ENCODE measurements around the gene RNASE12.
"Not testable (repeated sequence)": the region's sequence is repeated elsewhere in the genome, so short reads cannot be mapped to it uniquely, and the experiment has no call there.

Gene RNASE12

DNA sequence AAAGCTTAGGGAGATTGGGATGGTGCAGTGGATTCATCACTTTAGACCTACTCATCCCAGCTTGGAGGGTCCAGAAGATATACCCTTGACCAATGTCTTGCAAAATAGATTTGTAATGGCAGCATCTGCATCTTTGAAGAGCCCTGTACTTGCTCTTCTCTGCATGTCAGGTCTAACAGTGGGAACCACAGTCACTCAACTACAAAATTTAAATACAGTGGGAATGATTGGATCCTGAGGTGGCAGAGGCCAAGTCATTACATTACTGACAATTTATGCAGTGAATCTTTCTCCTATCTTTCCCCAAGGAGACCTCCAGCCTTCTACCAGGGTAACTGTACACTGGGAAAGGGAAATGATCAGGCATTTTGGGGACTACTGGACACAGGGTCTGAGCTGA lies 22.1 kb downstream of the RNASE12 start:
- DNase-seq (ENCODE audit: extremely low spot score) = no peak
- TF ChIP-seq, protein P1, sequence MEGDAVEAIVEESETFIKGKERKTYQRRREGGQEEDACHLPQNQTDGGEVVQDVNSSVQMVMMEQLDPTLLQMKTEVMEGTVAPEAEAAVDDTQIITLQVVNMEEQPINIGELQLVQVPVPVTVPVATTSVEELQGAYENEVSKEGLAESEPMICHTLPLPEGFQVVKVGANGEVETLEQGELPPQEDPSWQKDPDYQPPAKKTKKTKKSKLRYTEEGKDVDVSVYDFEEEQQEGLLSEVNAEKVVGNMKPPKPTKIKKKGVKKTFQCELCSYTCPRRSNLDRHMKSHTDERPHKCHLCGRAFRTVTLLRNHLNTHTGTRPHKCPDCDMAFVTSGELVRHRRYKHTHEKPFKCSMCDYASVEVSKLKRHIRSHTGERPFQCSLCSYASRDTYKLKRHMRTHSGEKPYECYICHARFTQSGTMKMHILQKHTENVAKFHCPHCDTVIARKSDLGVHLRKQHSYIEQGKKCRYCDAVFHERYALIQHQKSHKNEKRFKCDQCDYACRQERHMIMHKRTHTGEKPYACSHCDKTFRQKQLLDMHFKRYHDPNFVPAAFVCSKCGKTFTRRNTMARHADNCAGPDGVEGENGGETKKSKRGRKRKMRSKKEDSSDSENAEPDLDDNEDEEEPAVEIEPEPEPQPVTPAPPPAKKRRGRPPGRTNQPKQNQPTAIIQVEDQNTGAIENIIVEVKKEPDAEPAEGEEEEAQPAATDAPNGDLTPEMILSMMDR (IDR thresholded peaks at IDR 0.05; ENCODE audit: control extremely low read depth, extremely low read depth, low read depth, missing control alignments) = no peak
- ChIA-PET CTCF (interaction anchor here (1.2 to 1.6 kb wide), 2 partner anchors 9 to 99 kb away, joined by 3 to 4 read pairs; partner anchors contain the start of gene RNASE9), POLR2A (no interaction called here)

DNA sequence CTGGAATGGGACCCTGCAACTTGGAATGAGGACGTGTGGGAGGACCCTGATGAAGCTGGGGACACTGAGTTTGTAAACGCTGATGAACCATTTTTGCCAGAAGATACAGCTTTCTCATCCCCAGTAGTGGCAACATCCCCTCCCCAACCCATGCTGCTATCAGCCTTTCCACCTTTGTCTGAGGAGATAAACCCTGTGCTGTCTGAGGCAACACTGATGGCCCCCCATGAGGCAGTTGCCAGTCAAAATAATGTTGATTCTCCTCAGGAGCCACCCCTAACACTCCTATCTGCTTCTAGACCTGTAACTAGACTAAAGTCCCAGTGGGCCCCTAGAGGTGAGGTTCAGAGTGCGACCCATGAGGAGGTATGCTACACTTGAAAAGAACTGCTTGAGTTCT lies 22.8 kb downstream of the RNASE12 start:
- CTCF ChIA-PET = interaction anchor here (1.6 to 1.8 kb wide), 2 partner anchors 8 to 20 kb away, joined by 4 to 5 read pairs; partner anchors contain the start of gene RNASE9
- TF ChIP-seq, protein P1 (IDR thresholded peaks at IDR 0.05; ENCODE audit: control extremely low read depth, extremely low read depth, low read depth, missing control alignments) = no peak
- POLR2A ChIA-PET = no interaction called here
- DNase-seq (ENCODE audit: extremely low spot score) = no peak

DNA sequence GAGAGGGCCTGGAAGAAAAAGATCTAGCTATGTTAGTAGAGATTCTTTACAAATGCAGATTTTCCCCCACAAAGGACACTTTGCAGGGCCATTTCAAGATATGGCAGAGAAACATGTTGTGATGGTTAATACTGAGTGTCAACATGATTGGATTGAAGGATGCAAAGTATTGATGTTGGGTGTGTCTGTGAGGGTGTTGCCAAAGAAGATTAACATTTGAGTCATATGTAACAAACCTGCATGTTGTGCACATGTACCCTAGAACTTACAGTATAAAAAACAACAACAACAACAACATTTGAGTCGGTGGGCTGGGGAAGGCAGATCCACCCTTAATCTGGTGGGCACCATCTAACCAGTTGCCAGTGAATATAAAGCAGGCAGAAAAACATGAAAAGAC lies 24.0 kb downstream of the RNASE12 start:
- POLR2A ChIA-PET; DNase-seq (ENCODE audit: extremely low spot score): not testable (repeated sequence)
- CTCF ChIA-PET = interaction anchor here (1.6 to 1.8 kb wide), 2 partner anchors 19 to 40 kb away, joined by 3 to 5 read pairs; no protein-coding TSS in a partner anchor

DNA sequence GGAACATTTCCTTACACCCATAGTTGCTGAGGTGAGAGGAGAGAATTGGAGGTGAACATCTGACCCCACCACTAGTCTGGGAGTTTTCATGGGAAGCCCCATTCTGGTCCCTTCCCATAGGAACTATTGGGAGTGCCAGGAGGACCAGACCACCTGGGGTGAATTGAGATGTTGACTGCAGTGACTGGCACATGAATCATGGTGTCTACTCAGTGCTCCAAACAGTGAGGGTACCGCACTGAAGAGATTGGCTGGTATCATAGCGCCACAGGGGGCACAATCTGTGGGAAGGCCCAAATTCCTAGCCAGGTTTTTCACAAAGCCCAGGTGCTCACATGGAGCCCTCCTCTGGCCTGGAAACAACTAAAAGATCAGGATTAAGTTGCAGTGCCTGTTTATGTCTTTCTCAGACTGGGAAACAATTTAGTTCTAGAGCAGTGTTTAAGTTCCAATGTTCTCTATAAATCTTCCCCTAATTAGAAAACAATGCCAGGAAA lies 26.6 kb downstream of the RNASE12 start:
- DNase-seq (ENCODE audit: extremely low spot score) = no peak
- POLR2A ChIA-PET = no interaction called here
- CTCF ChIA-PET = no interaction called here
- TF ChIP-seq, protein P1 (IDR thresholded peaks at IDR 0.05; ENCODE audit: control extremely low read depth, extremely low read depth, low read depth, missing control alignments) = no peak

DNA sequence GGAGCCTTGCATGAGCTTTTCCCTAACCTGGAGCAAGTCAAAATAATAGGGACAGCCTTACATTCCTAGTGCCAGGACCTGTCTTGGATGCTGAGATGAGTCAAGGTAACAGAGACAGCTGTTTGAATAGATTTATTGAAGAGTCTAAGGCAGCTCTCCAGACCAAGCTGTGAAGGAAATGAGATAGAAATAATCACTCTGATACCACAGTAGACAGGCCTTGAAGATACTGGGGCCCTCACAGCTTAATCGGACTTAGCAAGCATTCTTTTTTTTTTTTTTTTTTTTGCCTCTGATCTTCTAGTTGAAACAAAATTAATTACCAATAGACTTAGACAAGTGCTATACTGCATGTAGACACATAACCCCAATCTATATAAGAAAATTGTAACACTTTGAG lies 27.2 kb downstream of the RNASE12 start:
- ChIA-PET CTCF (no interaction called here), POLR2A (no interaction called here)
- DNase-seq (ENCODE audit: extremely low spot score) = no peak
- TF ChIP-seq, protein P1 (IDR thresholded peaks at IDR 0.05; ENCODE audit: control extremely low read depth, extremely low read depth, low read depth, missing control alignments) = no peak

DNA sequence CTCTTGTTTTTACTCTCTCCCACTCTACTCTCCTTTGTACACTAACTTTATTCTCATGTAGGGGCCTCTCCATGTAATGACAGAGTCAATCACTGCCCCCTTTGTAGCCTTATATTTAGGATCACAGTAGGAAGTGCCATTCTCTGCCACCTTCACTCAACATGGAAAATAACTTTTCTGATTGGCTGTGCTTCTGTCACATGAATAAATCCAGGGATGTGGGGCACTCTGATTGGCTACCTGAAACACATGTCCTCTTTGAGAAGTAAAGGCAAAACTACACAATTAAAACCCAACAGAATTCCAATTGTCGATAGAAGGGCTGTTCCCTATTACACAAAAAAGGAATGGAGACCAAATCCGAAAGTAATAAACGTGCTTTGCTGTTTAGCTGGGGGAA lies 30.2 kb downstream of the RNASE12 start, which contains the start of gene RNASE9:
Gene RNASE9, minus strand, starts transcription at position 87 of the 400 bp plus-strand sequence.
- CTCF ChIA-PET = interaction anchor here (1.0 kb wide), 1 partner anchor 8 kb away, joined by 4 read pairs; no protein-coding TSS in a partner anchor
- TF ChIP-seq, protein P1 (IDR thresholded peaks at IDR 0.05; ENCODE audit: control extremely low read depth, extremely low read depth, low read depth, missing control alignments) = no peak
- no peak for DNase-seq (ENCODE audit: extremely low spot score)
- POLR2A ChIA-PET = no interaction called here

DNA sequence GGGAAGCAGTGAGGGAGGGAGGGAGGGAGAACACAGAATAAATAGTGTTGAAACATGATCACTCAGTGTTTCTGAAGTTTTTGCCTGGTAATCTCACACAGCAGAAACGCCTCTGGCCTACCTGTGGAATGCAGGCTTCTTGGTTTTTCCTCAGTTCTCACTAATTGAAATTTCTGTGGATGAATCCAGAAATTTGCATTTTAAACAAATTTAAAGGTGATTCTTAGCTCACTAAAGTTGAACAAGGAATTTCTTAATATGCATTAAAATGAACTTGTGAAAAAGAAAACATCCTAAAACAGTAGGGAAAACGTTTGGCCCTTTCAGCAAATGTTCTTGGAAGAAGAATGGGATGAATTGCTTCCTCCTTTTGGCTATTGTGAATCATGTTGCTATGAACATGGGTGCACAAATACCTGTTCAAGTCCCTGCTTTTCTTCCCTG lies 31.7 kb downstream of the RNASE12 start:
- TF ChIP-seq, protein P1 (IDR thresholded peaks at IDR 0.05; ENCODE audit: control extremely low read depth, extremely low read depth, low read depth, missing control alignments) = no peak
- no peak for DNase-seq (ENCODE audit: extremely low spot score)
- ChIA-PET POLR2A (no interaction called here), CTCF (no interaction called here)

Measured in GM10248 (cell line).